ENCODE measurements around the gene ANAPC2.

ANAPC2 gene

GRCh38 chr9:137126786-137127185 lies 61.6 kb downstream of the ANAPC2 start:
- no peak overlapping the region for H3K4me3 ChIP-seq (ENCODE audit: low read depth, low read length)
- no peak for TF ChIP-seq CTCF (IDR thresholded peaks at IDR 0.05; ENCODE audit: low read depth, low read length)
- no peak for DNase-seq (ENCODE audit: low read depth, low spot score)
- in situ Hi-C loops (cut with HindIII; ENCODE audit: low sequenced_read_pairs), result no loop called here

Measured in astrocyte of the spinal cord (primary cell).